ENCODE results near the gene GRK5.

- TF ChIP-seq, protein P1, sequence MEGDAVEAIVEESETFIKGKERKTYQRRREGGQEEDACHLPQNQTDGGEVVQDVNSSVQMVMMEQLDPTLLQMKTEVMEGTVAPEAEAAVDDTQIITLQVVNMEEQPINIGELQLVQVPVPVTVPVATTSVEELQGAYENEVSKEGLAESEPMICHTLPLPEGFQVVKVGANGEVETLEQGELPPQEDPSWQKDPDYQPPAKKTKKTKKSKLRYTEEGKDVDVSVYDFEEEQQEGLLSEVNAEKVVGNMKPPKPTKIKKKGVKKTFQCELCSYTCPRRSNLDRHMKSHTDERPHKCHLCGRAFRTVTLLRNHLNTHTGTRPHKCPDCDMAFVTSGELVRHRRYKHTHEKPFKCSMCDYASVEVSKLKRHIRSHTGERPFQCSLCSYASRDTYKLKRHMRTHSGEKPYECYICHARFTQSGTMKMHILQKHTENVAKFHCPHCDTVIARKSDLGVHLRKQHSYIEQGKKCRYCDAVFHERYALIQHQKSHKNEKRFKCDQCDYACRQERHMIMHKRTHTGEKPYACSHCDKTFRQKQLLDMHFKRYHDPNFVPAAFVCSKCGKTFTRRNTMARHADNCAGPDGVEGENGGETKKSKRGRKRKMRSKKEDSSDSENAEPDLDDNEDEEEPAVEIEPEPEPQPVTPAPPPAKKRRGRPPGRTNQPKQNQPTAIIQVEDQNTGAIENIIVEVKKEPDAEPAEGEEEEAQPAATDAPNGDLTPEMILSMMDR (conservative IDR thresholded peaks at IDR 0.05): no peak
- no peak for TF ChIP-seq EZH2 (IDR thresholded peaks at IDR 0.05; ENCODE audit: low read depth)
Measured at GRCh38 chr10:119502209-119502608, 294.8 kb downstream of the GRK5 start.

Data from PC-9 (cell line).